ENCODE measurements around the gene WIF1.

WIF1 gene

DNA sequence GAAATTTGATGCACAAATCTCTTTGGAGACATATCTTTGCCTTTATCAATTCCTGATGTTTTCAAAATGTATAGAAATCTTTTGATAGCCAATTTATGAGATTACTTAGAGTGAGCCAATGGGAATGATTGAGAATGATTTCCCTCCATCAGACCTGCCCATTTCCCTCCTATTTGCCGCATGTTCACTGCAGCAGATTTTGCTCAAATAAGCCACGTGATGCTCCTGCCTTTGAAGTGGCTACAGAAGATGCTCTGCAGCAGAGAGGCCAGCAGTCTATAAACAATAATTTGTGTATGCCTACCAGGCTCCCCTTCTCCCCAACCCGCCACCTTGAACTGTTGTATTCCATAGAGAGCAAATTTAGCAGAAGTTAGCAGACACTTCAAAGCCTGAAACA is 21.9 kb downstream of the WIF1 start:
- TF ChIP-seq, protein P1, sequence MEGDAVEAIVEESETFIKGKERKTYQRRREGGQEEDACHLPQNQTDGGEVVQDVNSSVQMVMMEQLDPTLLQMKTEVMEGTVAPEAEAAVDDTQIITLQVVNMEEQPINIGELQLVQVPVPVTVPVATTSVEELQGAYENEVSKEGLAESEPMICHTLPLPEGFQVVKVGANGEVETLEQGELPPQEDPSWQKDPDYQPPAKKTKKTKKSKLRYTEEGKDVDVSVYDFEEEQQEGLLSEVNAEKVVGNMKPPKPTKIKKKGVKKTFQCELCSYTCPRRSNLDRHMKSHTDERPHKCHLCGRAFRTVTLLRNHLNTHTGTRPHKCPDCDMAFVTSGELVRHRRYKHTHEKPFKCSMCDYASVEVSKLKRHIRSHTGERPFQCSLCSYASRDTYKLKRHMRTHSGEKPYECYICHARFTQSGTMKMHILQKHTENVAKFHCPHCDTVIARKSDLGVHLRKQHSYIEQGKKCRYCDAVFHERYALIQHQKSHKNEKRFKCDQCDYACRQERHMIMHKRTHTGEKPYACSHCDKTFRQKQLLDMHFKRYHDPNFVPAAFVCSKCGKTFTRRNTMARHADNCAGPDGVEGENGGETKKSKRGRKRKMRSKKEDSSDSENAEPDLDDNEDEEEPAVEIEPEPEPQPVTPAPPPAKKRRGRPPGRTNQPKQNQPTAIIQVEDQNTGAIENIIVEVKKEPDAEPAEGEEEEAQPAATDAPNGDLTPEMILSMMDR (IDR thresholded peaks at IDR 0.05; ENCODE audit: insufficient read depth, low read depth, low read length, missing control alignments): no peak
- no peak for DNase-seq (ENCODE audit: low read depth)
- H3K4me3 ChIP-seq (ENCODE audit: low read depth, low read length): no peak overlapping the region

DNA sequence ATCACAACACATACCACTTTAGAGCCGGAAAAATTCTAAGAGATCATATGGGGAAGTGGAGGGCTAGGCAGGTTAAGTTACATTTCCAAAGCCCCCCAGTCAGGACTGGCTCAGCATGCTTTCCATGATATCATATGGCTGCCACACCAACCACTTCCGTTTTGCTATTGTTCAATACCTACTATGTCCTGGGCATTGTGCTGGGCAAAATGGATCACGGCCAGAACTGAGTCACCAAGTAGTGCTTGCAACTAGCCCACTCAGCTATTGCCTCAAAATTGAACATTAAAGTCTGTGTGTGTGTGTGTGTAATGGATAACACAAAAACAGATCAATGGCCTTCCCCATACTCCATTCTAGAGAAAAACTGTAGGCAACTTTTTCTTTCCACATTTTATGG is 22.7 kb downstream of the WIF1 start:
- H3K4me3 ChIP-seq (ENCODE audit: low read depth, low read length): no peak overlapping the region
- TF ChIP-seq, protein P1 (IDR thresholded peaks at IDR 0.05; ENCODE audit: insufficient read depth, low read depth, low read length, missing control alignments): no peak

DNA sequence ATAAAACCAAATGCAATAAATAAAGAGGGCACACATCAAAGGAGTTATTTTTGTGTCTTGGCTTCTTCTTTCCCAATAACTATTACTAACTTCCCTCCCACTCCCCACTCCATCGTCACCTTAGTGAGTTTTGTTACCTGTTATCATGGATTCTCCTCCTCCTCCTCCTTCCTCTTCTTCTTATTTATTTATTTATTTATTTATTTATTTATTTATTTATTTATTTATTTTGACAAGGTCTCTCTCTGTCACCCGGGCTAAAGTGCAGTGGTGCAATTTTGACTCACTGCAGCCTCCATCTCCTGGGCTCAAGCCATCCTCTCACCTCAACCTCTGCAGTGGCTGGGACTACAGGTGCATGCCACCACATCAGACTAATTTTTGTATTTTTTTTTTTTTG is 26.4 kb downstream of the WIF1 start:
- no peak for DNase-seq (ENCODE audit: low read depth)
- TF ChIP-seq, protein P1 (IDR thresholded peaks at IDR 0.05; ENCODE audit: insufficient read depth, low read depth, low read length, missing control alignments): no peak
- H3K4me3 ChIP-seq (ENCODE audit: low read depth, low read length): no peak overlapping the region

More for the DNA sequence above, 22.7 kb downstream of the WIF1 start:
- no peak for DNase-seq (ENCODE audit: low read depth)

DNA sequence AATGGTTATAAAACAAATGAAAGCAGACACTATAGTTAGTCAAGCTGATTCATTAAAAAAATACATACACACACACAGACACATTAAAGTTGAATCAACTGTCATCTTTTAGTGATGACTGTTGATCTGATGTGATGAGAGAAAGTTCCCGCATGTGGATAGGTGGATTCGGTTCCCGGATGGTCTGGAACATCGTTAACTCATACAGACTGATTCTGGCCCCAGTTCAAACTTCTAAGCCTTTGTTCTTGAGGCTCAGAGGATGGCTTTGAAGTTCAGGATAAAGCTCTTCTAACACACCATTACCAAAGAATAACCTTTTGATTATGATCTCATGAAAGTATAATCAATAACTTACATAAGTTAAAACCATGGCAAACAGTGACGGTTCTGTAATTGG is 27.5 kb downstream of the WIF1 start:
- H3K4me3 ChIP-seq (ENCODE audit: low read depth, low read length): no peak overlapping the region
- no peak for DNase-seq (ENCODE audit: low read depth)
- TF ChIP-seq, protein P1 (IDR thresholded peaks at IDR 0.05; ENCODE audit: insufficient read depth, low read depth, low read length, missing control alignments): no peak

DNA sequence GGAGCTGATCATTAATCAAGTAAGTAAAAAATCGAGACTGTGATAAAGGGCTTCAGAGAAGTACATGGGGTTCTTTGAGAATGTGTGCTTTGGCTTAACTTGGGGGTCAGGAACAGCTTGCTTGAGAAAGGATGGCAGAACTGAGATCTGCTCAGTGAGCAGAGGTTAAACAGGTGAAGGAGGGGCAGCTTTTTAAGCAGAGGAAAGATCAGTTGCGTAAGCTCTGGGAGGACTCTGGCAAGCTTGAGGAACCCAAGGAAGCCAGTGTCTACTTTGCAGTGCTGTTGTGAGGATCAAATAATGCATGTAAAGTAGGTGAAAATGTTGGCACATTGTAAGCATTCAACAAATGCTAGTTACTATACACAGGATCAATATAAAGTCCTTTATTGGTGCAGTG is 30.6 kb downstream of the WIF1 start:
- H3K4me3 ChIP-seq (ENCODE audit: low read depth, low read length): no peak overlapping the region
- no peak for DNase-seq (ENCODE audit: low read depth)
- TF ChIP-seq, protein P1 (IDR thresholded peaks at IDR 0.05; ENCODE audit: insufficient read depth, low read depth, low read length, missing control alignments): no peak

DNA sequence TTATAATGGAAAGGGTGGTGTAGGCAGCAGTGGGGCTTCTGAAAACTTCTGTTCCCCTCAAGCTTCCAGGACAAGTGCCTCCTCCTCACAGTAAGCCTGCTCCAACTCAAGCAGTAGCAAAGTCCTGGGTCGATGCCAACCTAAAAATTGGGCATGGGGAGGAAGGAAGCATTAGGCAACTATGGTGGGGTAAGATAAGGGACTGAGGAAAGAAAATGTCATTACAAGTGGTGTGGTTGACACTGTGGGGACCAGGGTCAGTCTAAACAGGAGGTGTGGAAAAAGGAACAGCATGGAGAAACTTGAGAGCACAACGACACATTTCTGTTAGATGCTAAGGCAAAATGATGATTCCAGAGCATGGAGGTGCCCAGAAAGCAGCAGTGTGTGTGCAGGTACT is 34.9 kb downstream of the WIF1 start:
- no peak for DNase-seq (ENCODE audit: low read depth)
- H3K4me3 ChIP-seq (ENCODE audit: low read depth, low read length): no peak overlapping the region
- TF ChIP-seq, protein P1 (IDR thresholded peaks at IDR 0.05; ENCODE audit: insufficient read depth, low read depth, low read length, missing control alignments): no peak

DNA sequence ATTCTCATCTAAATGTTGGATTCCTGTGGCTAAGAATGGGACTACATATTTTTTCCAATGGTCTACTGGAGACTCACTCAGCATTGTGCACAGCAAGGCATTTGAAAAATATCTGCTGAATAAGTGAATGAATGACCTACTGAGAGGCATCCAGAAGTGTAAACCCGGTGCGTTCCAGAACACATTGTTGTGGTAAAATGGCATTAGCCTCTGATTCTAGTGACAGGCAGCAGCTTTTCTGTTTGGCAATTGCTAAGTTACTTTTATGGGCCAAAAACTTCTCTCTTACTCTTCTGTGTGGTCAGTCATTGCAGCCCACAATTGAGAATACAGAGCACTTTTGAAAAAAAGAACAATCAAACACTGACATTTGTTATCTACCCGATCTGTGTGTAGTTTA is 36.5 kb downstream of the WIF1 start:
- TF ChIP-seq, protein P1 (IDR thresholded peaks at IDR 0.05; ENCODE audit: insufficient read depth, low read depth, low read length, missing control alignments): no peak
- DNase-seq (ENCODE audit: low read depth): no peak
- H3K4me3 ChIP-seq (ENCODE audit: low read depth, low read length): no peak overlapping the region

All from GM12865 (cell line).